HG02642 (cell line): ENCODE results near the gene GEMIN7.
"Not testable (repeated sequence)": the region's sequence is repeated elsewhere in the genome, so short reads cannot be mapped to it uniquely, and the experiment has no call there.

Source experiments
- ATAC-seq: cut with Tn5 transposase; IDR thresholded peaks from one replicate; pipeline ENCODE4 v1.9.1; 2021; ENCODE audit warnings: mild to moderate bottlenecking; ENCODE audit not compliant: unreplicated experiment, poor library complexity

The GEMIN7 gene

GRCh38 chr19:45102481-45102880 is 23.4 kb downstream of the GEMIN7 start:
- no peak for ATAC-seq

GRCh38 chr19:45103156-45103507 is 24.1 kb downstream of the GEMIN7 start:
- no peak for ATAC-seq

DNA sequence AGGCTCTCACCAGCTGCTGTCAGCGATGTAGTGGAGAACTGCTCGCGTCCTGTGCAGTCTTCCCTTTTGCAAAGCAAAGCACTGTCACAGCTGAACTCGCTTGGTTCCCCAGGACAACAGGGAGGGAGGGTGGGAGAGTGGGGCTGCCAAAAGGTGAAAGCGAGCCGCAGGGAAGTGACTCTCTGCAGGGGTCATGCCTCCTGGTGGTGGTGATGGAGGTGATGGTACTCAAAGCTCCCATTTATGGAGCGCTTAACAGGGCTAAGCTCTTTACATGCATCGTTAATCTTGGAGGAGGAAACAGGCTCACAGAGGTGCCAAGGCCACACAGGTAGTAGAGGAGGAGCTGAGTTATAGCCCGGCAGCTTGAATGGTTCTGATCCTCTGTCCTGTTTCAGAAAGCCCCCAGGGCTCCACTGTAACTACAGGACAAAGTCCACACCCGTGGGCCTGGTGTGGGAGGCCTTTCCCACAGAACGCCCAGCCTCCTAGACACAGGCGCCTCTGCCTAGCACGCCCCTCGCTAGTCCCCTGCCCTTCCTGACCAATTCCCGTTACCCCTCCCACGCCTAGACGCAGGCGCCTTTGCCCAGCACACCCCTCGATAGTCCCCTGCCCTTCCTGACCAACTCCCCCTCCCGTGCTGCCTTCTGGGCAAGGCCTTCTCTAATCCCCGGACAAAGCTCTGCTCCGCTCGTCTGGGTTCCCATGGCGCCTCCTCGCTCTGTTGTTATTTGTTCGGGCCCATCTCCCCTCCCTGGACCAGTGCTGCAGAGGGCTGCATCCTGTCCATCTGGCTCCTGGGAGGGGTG is 24.7 kb downstream of the GEMIN7 start:
- no peak for ATAC-seq

- ATAC-seq: no peak
Observed at GRCh38 chr19:45104658-45105349, 25.7 kb downstream of the GEMIN7 start.

DNA sequence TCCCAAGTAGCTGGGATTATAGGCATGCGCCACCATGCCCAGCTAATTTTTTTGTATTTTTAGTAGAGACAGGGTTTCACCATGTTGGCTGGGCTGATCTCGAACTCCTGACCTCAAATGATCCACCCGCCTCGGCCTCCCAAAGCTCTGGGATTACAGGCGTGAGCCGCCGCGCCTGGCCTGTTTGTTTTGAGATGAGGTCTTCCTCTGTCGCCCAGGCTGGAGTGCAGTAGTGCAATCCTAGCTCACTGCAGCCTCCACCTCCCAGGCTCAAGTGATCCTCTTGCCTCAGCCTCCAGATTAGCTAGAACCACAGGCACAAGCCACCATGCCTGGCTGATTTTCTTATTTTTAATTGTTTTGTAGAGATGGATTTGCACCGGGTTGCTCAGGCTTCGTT is 27.3 kb downstream of the GEMIN7 start:
- ATAC-seq: not testable (repeated sequence)

GRCh38 chr19:45107621-45108150 is 28.6 kb downstream of the GEMIN7 start:
- no peak for ATAC-seq

- no peak for ATAC-seq
Observed at GRCh38 chr19:45110851-45111266, 31.8 kb downstream of the GEMIN7 start.

GRCh38 chr19:45112111-45112827 is 33.2 kb downstream of the GEMIN7 start:
- ATAC-seq: no peak

- no peak for ATAC-seq
Observed at GRCh38 chr19:45113628-45114027, 34.6 kb downstream of the GEMIN7 start.

GRCh38 chr19:45114116-45114515 is 35.1 kb downstream of the GEMIN7 start:
- ATAC-seq: no peak

- no peak for ATAC-seq
Observed at GRCh38 chr19:45115809-45116615, 37.0 kb downstream of the GEMIN7 start.

DNA sequence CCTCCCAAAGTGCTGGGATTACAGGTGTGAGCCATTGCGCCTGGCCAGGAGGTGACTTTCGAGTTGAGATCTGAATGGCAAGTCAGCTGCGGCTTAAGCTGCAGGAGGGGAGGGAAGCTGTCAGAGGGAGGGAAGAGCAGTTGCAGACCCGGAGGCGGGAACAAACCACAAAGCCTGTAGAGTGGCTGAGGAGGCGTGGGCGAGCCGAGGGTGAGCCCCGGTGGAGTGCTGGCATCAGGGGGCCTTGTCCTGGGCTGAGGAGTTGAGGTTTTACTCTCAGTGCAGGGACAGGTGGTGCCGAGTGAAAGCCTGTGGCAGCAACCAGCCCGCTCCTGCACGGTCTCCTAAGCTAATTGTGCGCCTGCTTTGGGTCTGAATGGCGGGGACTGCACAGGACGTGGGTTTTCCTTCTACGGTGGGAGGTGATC is 38.1 kb downstream of the GEMIN7 start:
- peak; percentile 43 for ATAC-seq

GRCh38 chr19:45117671-45118070 is 38.6 kb downstream of the GEMIN7 start:
- no peak for ATAC-seq

DNA sequence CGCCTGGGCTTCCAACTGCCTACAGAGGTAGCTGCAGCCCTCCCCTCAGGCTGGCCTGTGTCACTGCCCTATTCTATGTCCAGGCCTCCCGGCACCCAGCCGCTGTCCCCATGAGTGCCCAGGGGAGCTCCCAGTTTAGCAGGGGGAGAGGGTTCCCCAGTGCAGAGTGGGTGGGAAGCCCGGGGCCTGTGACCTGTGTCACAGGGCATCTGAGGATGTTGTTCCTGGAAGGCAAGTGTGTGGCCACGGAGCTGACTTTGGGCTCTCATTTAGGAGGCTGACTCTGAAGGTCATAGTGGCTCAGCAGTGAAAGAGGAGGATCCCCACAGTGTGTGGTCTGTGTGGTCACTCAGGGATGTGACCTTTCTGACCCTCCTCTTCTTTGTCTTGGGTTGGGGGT is 39.0 kb downstream of the GEMIN7 start:
- peak; percentile 13 for ATAC-seq

DNA sequence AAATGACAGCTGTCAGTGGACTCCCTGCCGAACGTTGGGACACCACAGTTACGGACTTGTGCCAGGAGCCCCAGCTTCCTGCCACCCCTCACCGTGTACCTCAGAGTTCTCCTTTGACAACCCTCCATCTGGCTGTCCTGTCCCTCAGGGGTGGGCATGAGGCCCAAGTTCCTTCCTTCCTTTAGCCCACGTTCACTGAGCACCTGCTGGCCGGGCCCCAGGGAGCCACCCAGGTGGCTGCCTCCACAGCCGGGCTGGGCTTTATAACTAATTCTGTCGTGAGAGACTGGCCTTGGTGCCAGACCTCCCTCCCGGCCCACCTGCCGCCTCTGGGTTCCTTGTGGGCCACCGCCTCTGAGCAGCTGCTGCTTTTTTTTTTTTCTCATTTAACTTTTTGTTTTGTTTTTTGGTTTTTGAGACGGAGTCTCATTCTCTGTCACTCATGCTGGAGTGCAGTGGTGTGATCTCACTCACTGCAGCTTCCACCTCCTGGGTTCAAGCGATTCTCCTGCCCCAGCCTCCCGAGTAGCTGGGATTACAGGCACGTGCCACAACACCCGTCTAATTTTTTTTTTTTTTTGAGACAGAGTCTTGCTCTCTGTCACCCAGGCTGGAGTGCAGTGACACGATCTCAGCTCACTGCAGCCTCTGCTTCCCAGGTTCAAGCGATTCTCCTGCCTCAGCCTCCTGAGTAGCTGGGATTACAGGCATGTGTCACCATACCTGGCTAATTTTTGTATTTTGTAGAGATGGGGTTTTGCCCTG is 39.7 kb downstream of the GEMIN7 start:
- peak; percentile 43 for ATAC-seq

DNA sequence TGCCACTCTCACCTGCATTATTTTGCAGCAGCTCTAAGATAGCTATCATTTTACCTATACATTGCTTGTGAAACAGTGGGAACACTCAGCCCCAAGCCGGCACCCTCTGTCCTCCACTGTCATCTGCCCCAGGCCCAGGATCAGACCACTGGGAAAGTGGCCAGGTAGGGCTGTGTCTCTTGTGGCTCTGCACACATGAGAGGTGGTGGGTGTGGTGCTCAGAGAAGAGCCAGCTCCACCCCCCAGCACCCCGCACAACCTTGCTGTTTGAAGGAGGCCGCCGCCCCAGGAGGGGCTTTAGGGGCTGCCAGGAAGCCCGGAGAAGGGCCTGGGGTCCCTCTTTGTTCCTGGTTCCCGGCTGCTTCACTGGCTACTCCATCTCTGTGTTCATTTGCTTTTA is 40.5 kb downstream of the GEMIN7 start:
- no peak for ATAC-seq

DNA sequence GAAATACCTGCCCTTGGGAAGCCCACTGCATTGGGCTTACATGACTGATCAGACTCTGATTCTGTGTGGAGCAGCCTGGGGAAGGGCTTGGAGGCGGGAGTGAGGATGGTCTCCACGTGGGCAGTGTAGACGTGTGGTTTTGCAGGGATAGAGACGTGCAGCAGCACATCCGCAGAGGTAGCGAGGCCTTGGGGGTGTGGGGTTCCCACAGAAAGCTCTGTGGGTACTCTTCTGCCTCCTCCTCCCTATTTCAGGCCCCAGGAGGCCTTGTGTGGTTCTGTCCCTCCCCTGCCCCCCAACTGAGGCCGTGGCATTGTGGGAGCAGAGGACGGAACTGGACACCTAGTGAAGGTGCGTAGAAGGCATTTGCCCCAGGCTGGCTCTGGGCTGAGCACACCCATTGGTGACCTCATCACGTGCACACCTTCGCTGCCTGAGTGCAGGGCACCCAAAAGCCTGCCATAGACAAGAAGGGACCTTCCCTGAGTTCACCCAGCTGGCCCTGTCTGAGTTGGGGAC is 42.8 kb downstream of the GEMIN7 start:
- ATAC-seq: no peak

DNA sequence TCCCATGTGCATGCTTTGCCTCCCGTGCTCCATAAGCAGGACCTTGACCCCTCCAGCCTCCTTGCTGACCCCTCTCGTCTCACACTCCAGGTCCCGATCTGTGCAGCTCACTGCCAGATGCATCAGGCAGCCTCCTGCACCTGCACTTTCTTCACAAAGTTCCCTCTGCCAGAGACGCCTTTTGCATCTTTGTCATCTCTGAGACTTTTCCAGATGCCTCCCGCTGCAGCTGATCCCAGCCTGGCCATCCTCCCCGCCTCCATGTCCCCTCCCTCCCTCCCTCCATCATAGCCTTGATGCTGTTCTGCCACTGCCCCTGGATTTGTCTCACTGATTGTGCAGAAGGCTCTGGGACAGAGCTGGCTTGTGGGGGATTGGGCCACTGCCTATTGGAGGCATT is 43.8 kb downstream of the GEMIN7 start:
- ATAC-seq: no peak

- no peak for ATAC-seq
Observed at GRCh38 chr19:45123440-45123850, 44.4 kb downstream of the GEMIN7 start.
